GM10248 (cell line): ENCODE data around the gene LRRN4CL.

Source experiments
- CTCF ChIA-PET: fragments of 300-600 bp; sonication (Branson Sonifier 250); formaldehyde crosslinking; extraction: SDS; loops from one replicate; lab custom pipeline; 2021; ENCODE audit warnings: antibody characterized with exemption; lab: Yijun Ruan, JAX
- POLR2A ChIA-PET: fragments of 350-650 bp; sonication (Branson Sonifier 250); formaldehyde crosslinking; extraction: SDS; loops from one replicate; lab custom pipeline; 2020; ENCODE audit warnings: antibody characterized with exemption; lab: Yijun Ruan, JAX
- DNase-seq: peaks from one replicate; pipeline ENCODE4 v3.0.0; 2012; ENCODE audit errors: extremely low spot score
- CTCF ChIP-seq: IDR thresholded peaks from 2 replicates; pipeline ENCODE4 v1.5.1; 2012; ENCODE audit warnings: mild to moderate bottlenecking, low read depth; ENCODE audit errors: extremely low read depth, missing control alignments, control extremely low read depth

The LRRN4CL gene

GRCh38 chr11:62647609-62648005, 41.7 kb downstream of the LRRN4CL start:
- POLR2A ChIA-PET = interaction anchor here (1.0 to 4.2 kb wide), 3 partner anchors 18 to 46 kb away, joined by 3 to 37 read pairs (median 6); partner anchors contain the start of genes C11orf98, CSKMT, LBHD1 and MTA2
- no peak for TF ChIP-seq CTCF
- no peak for DNase-seq
- CTCF ChIA-PET = interaction anchor here (1.1 to 1.4 kb wide), 2 partner anchors 26 to 46 kb away, joined by 3 to 4 read pairs; partner anchors contain the start of gene B3GAT3

GRCh38 chr11:62646825-62647608, 42.3 kb downstream of the LRRN4CL start:
- DNase-seq = no peak
- no peak for TF ChIP-seq CTCF
- ChIA-PET POLR2A (interaction anchor here (0.5 to 2.2 kb wide), 4 partner anchors 18 to 981 kb away, joined by 3 to 27 read pairs (median 8); partner anchors contain the start of genes C11orf98, CSKMT, TUT1 and UQCC3), CTCF (interaction anchor here (1.1 to 1.6 kb wide), 4 partner anchors 8 to 47 kb away, joined by 3 to 6 read pairs (median 4); partner anchors contain the start of gene B3GAT3)

- no peak for TF ChIP-seq CTCF
- peak; percentile 100 for DNase-seq
- ChIA-PET CTCF (interaction anchor here (0.7 to 1.6 kb wide), 10 partner anchors 9 to 34 kb away, joined by 3 to 6 read pairs (median 4); partner anchors contain the start of gene B3GAT3), POLR2A (interaction anchor here (0.5 to 2.2 kb wide), 6 partner anchors 19 to 980 kb away, joined by 3 to 27 read pairs (median 4); partner anchors contain the start of genes C11orf98, CSKMT, TUT1 and UQCC3)
These were observed 43.1 kb downstream of the LRRN4CL start, which contains the start of gene GANAB for GRCh38 chr11:62645946-62646824. Gene GANAB, minus strand, starts transcription at chr11:62646613. Its CDS starts 14 bp downstream, at chr11:62646599.

GRCh38 chr11:62645671-62645945, 43.7 kb downstream of the LRRN4CL start:
- TF ChIP-seq CTCF = no peak
- CTCF ChIA-PET = interaction anchor here (0.7 to 1.6 kb wide), 9 partner anchors 10 to 35 kb away, joined by 3 to 6 read pairs (median 4); partner anchors contain the start of gene B3GAT3
- DNase-seq = no peak
- POLR2A ChIA-PET = interaction anchor here (0.6 to 2.2 kb wide), 4 partner anchors 19 to 212 kb away, joined by 3 to 27 read pairs (median 6); partner anchors contain the start of genes C11orf98, CSKMT and TUT1

GRCh38 chr11:62644220-62644619, 45.1 kb downstream of the LRRN4CL start:
- TF ChIP-seq CTCF = no peak
- POLR2A ChIA-PET = interaction anchor here (0.6 to 2.5 kb wide), 3 partner anchors 16 to 110 kb away, joined by 3 to 15 read pairs (median 3); partner anchors contain the start of genes C11orf98, CSKMT and ZBTB3
- CTCF ChIA-PET = interaction anchor here (1.4 to 1.5 kb wide), 2 partner anchors 19 to 125 kb away, joined by 3 read pairs; no protein-coding TSS in a partner anchor

More at GRCh38 chr11:62644220-62644619, 45.1 kb downstream of the LRRN4CL start:
- no peak for DNase-seq
